GM23338 (cell line): ENCODE data around the gene IGSF21.

Source experiments
- CREB1 ChIP-seq: fragments of 250-450 bp; sonication (Bioruptor Pico); IDR thresholded peaks from 2 replicates; pipeline ENCODE4 v1.5.0; 2020; ENCODE audit warnings: low read depth, mild to moderate bottlenecking, moderate library complexity
- ETS1 ChIP-seq: IDR thresholded peaks from 2 replicates; pipeline ENCODE4 v1.6.1; 2016; ENCODE audit warnings: antibody characterized with exemption
- EZH2 ChIP-seq: fragments of 200-600 bp; sonication (generic); IDR thresholded peaks from one replicate; pipeline ENCODE4 v1.8.0; 2017; ENCODE audit warnings: antibody characterized with exemption, mild to moderate bottlenecking, low read depth; ENCODE audit not compliant: unreplicated experiment
- EZH2phosphoT487 ChIP-seq: fragments of 200-600 bp; sonication (generic); IDR thresholded peaks from one replicate; pipeline ENCODE4 v1.8.1; 2018; ENCODE audit warnings: antibody characterized with exemption; ENCODE audit not compliant: unreplicated experiment
- JUNB ChIP-seq: IDR thresholded peaks from one replicate; pipeline ENCODE4 v1.6.1; 2016; ENCODE audit warnings: antibody characterized with exemption; ENCODE audit not compliant: unreplicated experiment
- NANOG ChIP-seq: IDR thresholded peaks from 2 replicates; pipeline ENCODE4 v1.6.1; 2016; ENCODE audit warnings: antibody characterized with exemption, borderline replicate concordance
- POLR2AphosphoS5 ChIP-seq: IDR thresholded peaks from 2 replicates; pipeline ENCODE4 v1.6.1; 2016; ENCODE audit warnings: antibody characterized with exemption, low read depth
- REST ChIP-seq: IDR thresholded peaks from one replicate; pipeline ENCODE4 v1.6.1; 2018; ENCODE audit warnings: antibody characterized with exemption; ENCODE audit not compliant: unreplicated experiment
- TF ChIP-seq, protein P1 (sequence below), 2 experiments: fragments of 200-600 bp in 1 of 2; sonication (generic) in 1 of 2; conservative IDR thresholded peaks; 2 replicates each; pipeline versions ENCODE4 v1.5.1 to v1.6.1; 2016 to 2017; ENCODE audit warnings: antibody characterized with exemption in 2 of 2, low read depth in 2 of 2, mild to moderate bottlenecking in 2 of 2, moderate library complexity in 1 of 2

DNA sequence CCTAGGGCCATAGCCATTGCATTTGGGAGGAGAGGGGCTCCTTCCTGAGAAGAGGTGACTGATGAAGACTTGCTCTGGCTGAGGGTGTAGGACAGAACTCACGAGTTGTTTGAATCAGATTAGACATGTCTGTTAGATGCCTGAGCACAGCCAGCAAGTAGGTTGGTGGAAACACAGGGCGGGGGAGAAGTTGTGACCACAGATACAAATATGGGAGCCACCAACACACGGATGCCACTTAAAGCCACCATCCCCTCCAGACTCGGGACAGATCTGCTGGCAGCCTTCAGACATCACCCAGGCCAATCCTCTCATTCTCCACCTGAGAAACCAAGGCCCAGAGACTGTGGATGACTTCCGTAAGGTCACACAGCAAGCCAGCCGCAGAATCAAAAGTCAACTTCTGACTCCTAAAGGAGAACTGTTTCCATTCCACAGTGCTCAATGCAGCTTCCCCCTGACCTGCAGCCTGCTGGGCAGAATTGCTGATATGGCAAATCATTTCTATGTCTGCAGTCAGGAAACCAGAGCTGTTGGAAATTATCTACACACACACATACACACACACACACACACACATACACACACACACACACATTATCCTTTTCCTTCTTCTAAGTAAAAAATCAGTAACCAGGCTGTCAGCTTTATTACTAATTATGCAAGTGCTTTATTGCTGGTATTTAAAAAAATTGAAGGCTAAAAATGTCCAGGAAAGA, 196.7 kb downstream of the IGSF21 start:
- TF ChIP-seq, protein P1, sequence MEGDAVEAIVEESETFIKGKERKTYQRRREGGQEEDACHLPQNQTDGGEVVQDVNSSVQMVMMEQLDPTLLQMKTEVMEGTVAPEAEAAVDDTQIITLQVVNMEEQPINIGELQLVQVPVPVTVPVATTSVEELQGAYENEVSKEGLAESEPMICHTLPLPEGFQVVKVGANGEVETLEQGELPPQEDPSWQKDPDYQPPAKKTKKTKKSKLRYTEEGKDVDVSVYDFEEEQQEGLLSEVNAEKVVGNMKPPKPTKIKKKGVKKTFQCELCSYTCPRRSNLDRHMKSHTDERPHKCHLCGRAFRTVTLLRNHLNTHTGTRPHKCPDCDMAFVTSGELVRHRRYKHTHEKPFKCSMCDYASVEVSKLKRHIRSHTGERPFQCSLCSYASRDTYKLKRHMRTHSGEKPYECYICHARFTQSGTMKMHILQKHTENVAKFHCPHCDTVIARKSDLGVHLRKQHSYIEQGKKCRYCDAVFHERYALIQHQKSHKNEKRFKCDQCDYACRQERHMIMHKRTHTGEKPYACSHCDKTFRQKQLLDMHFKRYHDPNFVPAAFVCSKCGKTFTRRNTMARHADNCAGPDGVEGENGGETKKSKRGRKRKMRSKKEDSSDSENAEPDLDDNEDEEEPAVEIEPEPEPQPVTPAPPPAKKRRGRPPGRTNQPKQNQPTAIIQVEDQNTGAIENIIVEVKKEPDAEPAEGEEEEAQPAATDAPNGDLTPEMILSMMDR (conservative IDR thresholded peaks at IDR 0.05; ENCODE audit: low read depth in 2 of 2) = no peak
- TF ChIP-seq EZH2phosphoT487 (no peak), EZH2 (no peak), POLR2AphosphoS5 (no peak), JUNB (no peak), NANOG (no peak), CREB1 (CRISPR knock-in tag) (no peak), REST (no peak), ETS1 (no peak)
